Measurements from ENCODE around the gene SF3B2.
"Not testable (repeated sequence)": the region's sequence is repeated elsewhere in the genome, so short reads cannot be mapped to it uniquely, and the experiment has no call there.

The SF3B2 gene

GRCh38 chr11:66051766-66052663 lies at the start of gene SF3B2:
TSS of gene SF3B2 (plus strand) at chr11:66052364. CDS start at chr11:66052385, 21 bp downstream.
- Mint-ChIP-seq H3K27me3 (peaks cover 14% of the 10 kb centered on the region), H3K4me3 (peak within 1 kb of the TSS; percentile 100), H3K27ac (peak within 1 kb of the TSS; percentile 99), H3K36me3 (ENCODE audit: low read depth) (peaks cover 47% of the 10 kb centered on the region), H3K4me1 (ENCODE audit: low read depth) (peaks cover 42% of the 10 kb centered on the region), H3K9me3 (no peaks in the 10 kb centered on the region)
- peak; percentile 95 for DNase-seq

- peak overlapping the region; percentile 100 for H3K4me3 Mint-ChIP-seq
- no peaks in the 10 kb centered on the region for H3K27me3 Mint-ChIP-seq
- H3K36me3 Mint-ChIP-seq (ENCODE audit: low read depth): peaks cover 84% of the 10 kb centered on the region
- no peak for DNase-seq
- H3K9me3 Mint-ChIP-seq: no peaks in the 10 kb centered on the region
- peak overlapping the region; percentile 99 for H3K27ac Mint-ChIP-seq
- peaks cover 40% of the 10 kb centered on the region for H3K4me1 Mint-ChIP-seq (ENCODE audit: low read depth)
Measured at GRCh38 chr11:66002648-66003225, 49.4 kb upstream of the SF3B2 start.

- H3K9me3 Mint-ChIP-seq: no peaks in the 10 kb centered on the region
- H3K27me3 Mint-ChIP-seq: no peaks in the 10 kb centered on the region
- H3K4me3 Mint-ChIP-seq: peak overlapping the region; percentile 100
- no peak for DNase-seq
- peaks cover 79% of the 10 kb centered on the region for H3K36me3 Mint-ChIP-seq (ENCODE audit: low read depth)
- H3K4me1 Mint-ChIP-seq (ENCODE audit: low read depth): peaks cover 40% of the 10 kb centered on the region
- peak overlapping the region; percentile 99 for H3K27ac Mint-ChIP-seq
Measured at GRCh38 chr11:66003291-66003690, 48.9 kb upstream of the SF3B2 start.

- peaks cover 37% of the 10 kb centered on the region for H3K4me1 Mint-ChIP-seq (ENCODE audit: low read depth)
- no peaks in the 10 kb centered on the region for H3K27me3 Mint-ChIP-seq
- no peaks in the 10 kb centered on the region for H3K9me3 Mint-ChIP-seq
- peak overlapping the region; percentile 81 for H3K27ac Mint-ChIP-seq
- H3K36me3 Mint-ChIP-seq (ENCODE audit: low read depth): peaks cover 70% of the 10 kb centered on the region
- no peak for DNase-seq
- peak overlapping the region; percentile 100 for H3K4me3 Mint-ChIP-seq
Measured at GRCh38 chr11:66004186-66004585, 48.0 kb upstream of the SF3B2 start.

- H3K4me3 Mint-ChIP-seq: no peak overlapping the region
- H3K4me1 Mint-ChIP-seq (ENCODE audit: low read depth): peaks cover 20% of the 10 kb centered on the region
- no peaks in the 10 kb centered on the region for H3K9me3 Mint-ChIP-seq
- peaks cover 50% of the 10 kb centered on the region for H3K36me3 Mint-ChIP-seq (ENCODE audit: low read depth)
- peak overlapping the region; percentile 26 for H3K27ac Mint-ChIP-seq
- DNase-seq: no peak
- H3K27me3 Mint-ChIP-seq: peaks cover under 1% of the 10 kb centered on the region
Measured at GRCh38 chr11:66006134-66006890, 45.9 kb upstream of the SF3B2 start.

- Mint-ChIP-seq H3K9me3 (no peaks in the 10 kb centered on the region), H3K27me3 (peaks cover 4% of the 10 kb centered on the region), H3K4me1 (ENCODE audit: low read depth) (peaks cover 20% of the 10 kb centered on the region), H3K4me3 (no peak overlapping the region), H3K36me3 (ENCODE audit: low read depth) (peaks cover 45% of the 10 kb centered on the region), H3K27ac (peak overlapping the region; percentile 26)
- DNase-seq: no peak
Measured at GRCh38 chr11:66006891-66007176, 45.3 kb upstream of the SF3B2 start.

- H3K9me3 Mint-ChIP-seq: no peaks in the 10 kb centered on the region
- H3K36me3 Mint-ChIP-seq (ENCODE audit: low read depth): peaks cover 41% of the 10 kb centered on the region
- peaks cover 23% of the 10 kb centered on the region for H3K4me1 Mint-ChIP-seq (ENCODE audit: low read depth)
- H3K27ac Mint-ChIP-seq: no peak overlapping the region
- H3K27me3 Mint-ChIP-seq: peaks cover 7% of the 10 kb centered on the region
- DNase-seq: no peak
- H3K4me3 Mint-ChIP-seq: no peak overlapping the region
Measured at GRCh38 chr11:66007201-66007634, 44.9 kb upstream of the SF3B2 start.

GRCh38 chr11:66008095-66008467 lies 44.1 kb upstream of the SF3B2 start:
- Mint-ChIP-seq H3K36me3 (ENCODE audit: low read depth) (peaks cover 34% of the 10 kb centered on the region), H3K27me3 (peaks cover 14% of the 10 kb centered on the region), H3K9me3 (no peaks in the 10 kb centered on the region), H3K27ac (peak overlapping the region; percentile 41), H3K4me1 (ENCODE audit: low read depth) (peaks cover 20% of the 10 kb centered on the region), H3K4me3 (no peak overlapping the region)
- no peak for DNase-seq

GRCh38 chr11:66008468-66009101 lies 43.6 kb upstream of the SF3B2 start:
- no peaks in the 10 kb centered on the region for H3K9me3 Mint-ChIP-seq
- H3K36me3 Mint-ChIP-seq (ENCODE audit: low read depth): peaks cover 29% of the 10 kb centered on the region
- H3K4me3 Mint-ChIP-seq: no peak overlapping the region
- H3K27me3 Mint-ChIP-seq: peaks cover 18% of the 10 kb centered on the region
- DNase-seq: no peak
- H3K27ac Mint-ChIP-seq: no peak overlapping the region
- peaks cover 15% of the 10 kb centered on the region for H3K4me1 Mint-ChIP-seq (ENCODE audit: low read depth)

- not testable (repeated sequence) for H3K27ac Mint-ChIP-seq; H3K4me1 Mint-ChIP-seq (ENCODE audit: low read depth); DNase-seq; H3K9me3 Mint-ChIP-seq; H3K4me3 Mint-ChIP-seq
- Mint-ChIP-seq H3K27me3 (peaks cover 22% of the 10 kb centered on the region), H3K36me3 (ENCODE audit: low read depth) (peaks cover 14% of the 10 kb centered on the region)
Measured at GRCh38 chr11:66010036-66010435, 42.1 kb upstream of the SF3B2 start.

- no peak for DNase-seq
Measured at GRCh38 chr11:66011239-66011784, 40.9 kb upstream of the SF3B2 start.

GRCh38 chr11:66011785-66012303 lies 40.3 kb upstream of the SF3B2 start, which contains the start of gene CST6:
TSS of gene CST6 (plus strand) at chr11:66012008. CDS start at chr11:66012045, 37 bp downstream.
- peaks cover 22% of the 10 kb centered on the region for H3K27me3 Mint-ChIP-seq
- H3K27ac Mint-ChIP-seq: no peak within 1 kb of the TSS
- peaks cover 3% of the 10 kb centered on the region for H3K4me1 Mint-ChIP-seq (ENCODE audit: low read depth)
- H3K36me3 Mint-ChIP-seq (ENCODE audit: low read depth): no peaks in the 10 kb centered on the region
- no peak for DNase-seq
- H3K4me3 Mint-ChIP-seq: no peak within 1 kb of the TSS
- no peaks in the 10 kb centered on the region for H3K9me3 Mint-ChIP-seq

More at GRCh38 chr11:66011239-66011784, 40.9 kb upstream of the SF3B2 start:
- Mint-ChIP-seq H3K36me3 (ENCODE audit: low read depth) (peaks cover 4% of the 10 kb centered on the region), H3K9me3 (no peaks in the 10 kb centered on the region), H3K27me3 (peaks cover 22% of the 10 kb centered on the region), H3K4me1 (ENCODE audit: low read depth) (peaks cover 3% of the 10 kb centered on the region), H3K27ac (no peak overlapping the region), H3K4me3 (no peak overlapping the region)

GRCh38 chr11:66012371-66012945 lies 39.7 kb upstream of the SF3B2 start:
- peaks cover 22% of the 10 kb centered on the region for H3K27me3 Mint-ChIP-seq
- peaks cover 7% of the 10 kb centered on the region for H3K4me1 Mint-ChIP-seq (ENCODE audit: low read depth)
- no peak for DNase-seq
- no peaks in the 10 kb centered on the region for H3K36me3 Mint-ChIP-seq (ENCODE audit: low read depth)
- H3K4me3 Mint-ChIP-seq: no peak overlapping the region
- no peak overlapping the region for H3K27ac Mint-ChIP-seq
- no peaks in the 10 kb centered on the region for H3K9me3 Mint-ChIP-seq

Measured in activated T-cell treated with anti-CD3 and anti-CD28 coated beads, Interleukin-2, amount 50 U/mL, for 24 hours (primary cell).